AG08395 (cell line): ENCODE measurements around the gene APOL4.
"Not testable (repeated sequence)": the region's sequence is repeated elsewhere in the genome, so short reads cannot be mapped to it uniquely, and the experiment has no call there.

Experiments
- DNase-seq: peaks from one replicate; pipeline ENCODE4 v3.0.0; 2012; ENCODE audit warnings: mixed read lengths, low spot score

Gene APOL4

DNA sequence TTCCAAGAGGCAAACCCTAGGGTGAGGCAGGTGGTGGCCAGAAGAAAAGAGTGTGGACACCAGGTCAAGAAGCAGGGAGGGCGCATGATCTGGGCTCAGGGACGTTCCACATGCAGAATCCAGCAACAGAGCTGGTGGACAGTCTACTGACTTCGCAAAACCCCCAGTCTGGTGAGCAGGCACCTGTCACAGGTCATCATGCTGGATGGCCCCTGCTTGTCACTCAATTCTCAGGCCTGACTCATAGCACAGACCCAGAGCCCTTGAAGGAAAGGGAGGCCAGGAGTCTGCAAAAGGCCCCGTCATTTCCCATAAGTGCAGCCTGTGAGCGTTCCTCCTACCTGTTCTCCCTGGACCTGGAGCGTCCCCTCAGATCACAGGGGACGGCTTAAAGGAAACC lies 18.2 kb downstream of the APOL4 start:
- no peak for DNase-seq

DNA sequence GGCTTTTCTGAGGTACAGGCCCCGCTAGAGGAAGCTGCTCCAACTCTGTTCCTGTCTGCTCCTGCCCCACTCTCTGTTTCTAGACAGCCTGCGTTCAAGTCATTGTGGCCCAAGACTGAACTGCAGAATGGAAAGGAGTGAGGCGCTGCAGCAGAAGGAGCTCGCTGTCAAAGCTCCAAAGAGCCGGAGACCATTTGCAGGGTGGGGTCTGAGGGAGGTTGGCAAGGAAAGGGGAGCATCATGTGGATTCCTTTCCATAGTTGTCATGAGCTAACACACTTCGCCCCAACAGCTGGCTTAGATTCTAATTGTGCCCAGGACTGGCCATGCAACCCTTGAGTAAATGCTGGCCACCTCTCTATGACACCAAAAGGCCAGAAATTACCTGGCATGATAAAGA lies 18.8 kb downstream of the APOL4 start:
- peak; percentile 18 for DNase-seq

DNA sequence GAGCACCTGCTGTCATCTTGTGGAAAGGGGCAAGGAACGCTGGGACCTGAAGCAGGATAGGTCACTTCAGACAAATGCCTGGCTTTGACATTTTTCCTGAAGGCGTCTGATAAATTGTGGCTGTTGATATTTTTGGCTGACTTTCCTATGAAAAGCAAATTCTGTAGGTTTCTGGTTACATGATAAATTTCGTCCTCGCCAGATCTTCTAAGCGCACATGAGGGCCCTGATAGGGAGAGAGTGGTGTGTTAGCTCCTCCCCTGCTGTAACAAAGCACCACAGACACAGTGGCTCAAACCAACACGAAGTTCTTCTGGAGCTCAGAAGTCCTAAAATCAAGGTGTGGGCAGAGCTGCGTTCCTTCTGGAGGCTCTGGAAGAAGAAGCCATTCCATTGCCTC lies 19.6 kb downstream of the APOL4 start:
- DNase-seq: no peak

DNA sequence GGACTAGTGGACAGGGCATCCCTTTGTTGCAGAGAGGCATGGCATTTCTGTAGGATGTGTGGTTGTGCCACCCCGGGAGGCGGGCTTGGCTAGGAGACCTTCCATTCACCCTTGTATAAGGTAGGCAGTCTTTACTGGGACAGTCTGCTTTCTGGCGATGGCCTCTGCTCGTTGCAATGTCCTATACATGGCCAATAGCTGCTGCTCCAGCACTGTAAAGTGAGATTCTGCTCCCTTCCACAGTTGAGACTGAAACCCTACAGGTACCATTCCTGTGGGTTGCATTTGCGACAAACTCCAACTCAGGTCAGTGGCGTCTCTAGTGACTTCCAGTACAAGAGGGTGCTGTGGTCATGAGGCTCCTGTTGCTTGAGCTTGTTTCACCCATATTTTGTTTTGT lies 20.7 kb downstream of the APOL4 start:
- no peak for DNase-seq

DNA sequence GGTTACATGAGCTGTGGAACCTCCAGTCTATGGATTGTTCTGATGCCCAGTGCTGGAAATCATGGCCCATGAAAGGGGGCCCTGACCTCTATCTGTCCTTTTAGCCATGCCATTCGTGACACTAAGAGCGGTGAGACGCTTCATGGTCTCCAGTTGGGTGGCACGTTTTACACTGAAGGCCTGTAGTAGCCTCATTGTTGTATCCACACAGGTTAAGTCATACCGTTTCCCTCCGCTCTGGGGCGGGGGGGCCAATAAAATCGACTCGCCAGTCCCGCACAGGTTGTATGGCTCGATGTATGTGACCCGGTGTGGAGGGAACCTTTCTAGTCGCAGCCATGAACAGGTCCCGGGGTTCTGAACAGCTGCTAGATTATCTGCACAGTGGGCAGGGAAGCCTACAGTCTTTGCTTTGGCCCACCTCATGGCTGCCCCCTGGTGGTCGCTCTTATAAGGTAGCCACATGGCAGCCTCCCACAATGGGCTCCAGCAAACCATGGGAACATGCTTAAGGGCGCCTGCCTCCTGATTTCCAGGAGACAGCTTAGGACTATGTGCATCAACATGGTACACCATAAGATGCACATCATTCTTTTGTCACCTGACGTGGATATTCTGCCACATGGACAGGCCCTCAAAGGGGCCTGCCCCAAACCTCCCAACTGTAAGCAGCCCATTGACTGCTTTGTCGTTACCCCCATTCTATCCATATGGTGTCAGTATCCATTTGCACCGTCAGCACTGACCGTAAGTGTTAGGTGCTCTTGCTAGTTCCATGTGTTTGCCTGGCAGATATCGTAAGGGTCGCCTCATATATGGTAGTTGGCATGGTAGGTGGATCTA lies 21.4 kb downstream of the APOL4 start:
- peak; percentile 87 for DNase-seq

DNA sequence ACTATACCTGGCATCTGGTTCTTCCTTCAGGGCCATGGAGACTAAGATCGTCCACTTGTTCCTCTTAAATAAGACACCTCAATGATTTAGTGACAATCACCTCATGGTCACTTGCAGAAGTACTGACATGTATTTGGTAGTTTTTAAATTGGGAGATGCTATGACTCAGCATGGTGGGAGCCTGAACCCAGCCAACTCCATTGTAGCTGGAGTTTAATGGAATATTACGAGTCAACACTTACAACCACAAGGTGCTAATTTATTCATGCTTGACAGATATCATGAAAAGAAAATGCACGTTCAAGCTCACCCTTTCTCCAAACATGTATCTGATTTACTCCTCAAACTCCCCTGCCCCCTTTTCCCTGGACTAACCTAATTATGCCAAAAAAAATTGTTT lies 24.4 kb downstream of the APOL4 start:
- no peak for DNase-seq

DNA sequence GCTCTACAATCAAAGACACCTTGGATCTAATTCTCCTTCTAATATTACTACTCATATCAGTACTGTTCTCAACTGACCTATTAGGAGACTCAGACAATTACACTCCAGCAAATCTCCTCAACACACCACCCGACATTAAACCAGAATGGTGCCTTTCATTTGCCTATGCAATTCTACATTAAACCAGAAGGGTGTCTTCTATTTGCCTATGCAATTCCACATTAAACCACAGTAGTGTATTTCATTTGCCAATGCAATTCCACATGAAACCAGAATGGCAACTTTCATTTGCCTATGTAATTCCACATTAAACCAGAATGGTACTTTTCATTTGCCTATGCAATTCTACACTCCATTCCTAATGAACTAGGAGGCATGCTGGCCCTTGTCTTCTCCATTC lies 25.7 kb downstream of the APOL4 start:
- no peak for DNase-seq

DNA sequence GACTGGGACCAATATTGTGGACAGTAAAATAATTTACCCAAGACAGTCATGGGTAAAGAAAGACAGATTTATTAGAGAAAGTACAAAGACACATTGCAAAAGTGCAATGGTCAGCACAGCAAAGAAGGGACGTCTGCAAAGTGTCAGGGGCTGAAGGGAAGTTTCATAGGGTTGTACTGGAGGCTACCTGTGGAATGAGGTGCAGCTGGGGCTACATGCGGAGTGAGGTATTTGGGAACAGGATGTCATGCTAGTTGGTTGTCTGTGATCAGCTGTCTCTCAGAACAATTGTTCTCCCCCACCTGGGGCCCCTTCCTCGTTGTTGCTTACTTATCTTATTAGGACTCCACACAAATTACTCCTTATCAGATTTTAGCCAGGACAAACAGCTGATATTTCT lies 29.7 kb downstream of the APOL4 start:
- no peak for DNase-seq

DNA sequence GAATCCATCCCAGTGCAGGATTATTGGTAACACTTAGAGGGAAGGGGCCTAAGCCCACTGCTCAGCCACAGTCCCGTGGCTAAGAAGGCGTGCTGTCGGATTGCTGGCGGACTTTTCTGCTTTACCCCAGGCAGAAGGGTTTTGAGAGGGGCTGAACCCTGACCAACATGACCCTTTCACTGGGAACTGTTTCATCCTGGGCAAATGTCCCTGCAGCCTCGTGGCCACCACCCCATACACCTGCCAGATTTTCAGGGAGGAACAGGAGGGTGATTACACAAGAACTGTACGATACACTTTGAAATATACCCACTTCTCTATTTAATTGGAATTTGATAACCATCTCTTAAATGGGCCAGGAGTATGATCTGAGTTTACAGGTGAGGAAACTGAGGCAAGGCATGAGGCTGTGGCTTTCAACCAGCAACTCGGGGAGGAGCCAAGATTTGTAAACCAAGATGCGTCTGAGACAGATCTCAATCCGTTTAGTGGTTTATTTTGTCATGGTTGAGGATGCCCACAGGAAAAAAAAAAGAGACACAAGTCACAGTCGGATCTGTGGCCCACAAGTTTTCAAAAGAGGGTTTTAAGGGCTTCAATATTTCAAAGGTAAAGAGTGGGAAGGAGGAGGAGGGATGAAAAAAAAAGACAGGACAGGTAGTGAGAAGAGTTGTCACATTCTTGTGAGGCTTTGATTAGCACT lies 34.9 kb downstream of the APOL4 start:
- no peak for DNase-seq

DNA sequence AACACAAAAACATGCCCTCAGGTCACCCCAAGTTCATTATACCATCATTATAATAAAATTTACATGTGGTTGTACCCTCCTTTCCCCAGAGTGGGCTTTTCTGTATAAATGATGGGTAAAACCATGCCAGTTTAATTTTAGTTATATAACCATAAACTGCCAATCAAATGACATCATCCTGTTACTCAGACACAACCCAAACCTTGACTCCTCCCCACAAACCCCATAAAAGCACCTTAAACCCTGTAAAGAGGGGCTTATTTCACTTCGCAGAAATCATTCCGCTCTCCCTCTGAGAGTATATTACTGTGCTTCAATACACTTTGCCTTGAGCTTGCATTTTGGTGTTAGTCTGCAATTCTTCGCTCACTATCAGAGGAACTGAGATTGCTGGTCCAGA lies 35.5 kb downstream of the APOL4 start:
- DNase-seq: no peak

DNA sequence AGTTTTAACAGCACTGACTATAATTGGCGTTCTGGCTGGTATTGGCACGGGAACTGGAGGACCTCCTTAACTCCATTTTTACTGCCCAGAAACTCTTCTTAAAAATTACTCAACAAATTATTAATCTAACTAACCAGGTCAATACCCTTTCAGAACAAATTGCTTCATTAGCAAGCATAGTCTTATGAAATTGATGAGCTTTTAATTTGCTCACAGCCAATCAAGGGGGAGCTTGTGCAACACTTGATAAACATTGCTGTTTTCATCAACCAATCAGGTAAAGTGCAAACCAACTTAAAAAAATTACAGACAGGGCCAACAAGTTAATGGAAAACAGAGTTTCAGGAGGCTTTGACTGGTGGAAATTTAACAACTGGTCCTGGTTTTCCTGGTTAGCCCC lies 36.5 kb downstream of the APOL4 start:
- DNase-seq: no peak

DNA sequence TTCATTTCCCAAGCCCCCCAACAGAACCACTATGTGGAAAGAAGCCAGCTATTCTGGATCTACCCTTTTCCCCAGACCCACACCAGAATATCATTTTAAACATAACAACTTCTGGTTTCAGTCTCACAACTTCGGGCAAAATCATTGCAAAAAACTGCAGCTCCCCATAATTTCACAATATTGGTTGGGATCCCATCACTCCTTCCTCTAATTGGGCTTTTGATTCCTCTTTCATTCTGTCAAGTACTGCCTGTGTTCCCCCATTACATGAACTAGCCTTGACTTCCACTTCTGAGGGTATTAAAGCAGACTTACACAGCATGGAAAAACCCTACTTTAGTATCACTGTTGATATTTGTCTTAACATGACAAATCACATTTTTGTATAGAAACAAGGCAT lies 37.0 kb downstream of the APOL4 start:
- DNase-seq: no peak

DNA sequence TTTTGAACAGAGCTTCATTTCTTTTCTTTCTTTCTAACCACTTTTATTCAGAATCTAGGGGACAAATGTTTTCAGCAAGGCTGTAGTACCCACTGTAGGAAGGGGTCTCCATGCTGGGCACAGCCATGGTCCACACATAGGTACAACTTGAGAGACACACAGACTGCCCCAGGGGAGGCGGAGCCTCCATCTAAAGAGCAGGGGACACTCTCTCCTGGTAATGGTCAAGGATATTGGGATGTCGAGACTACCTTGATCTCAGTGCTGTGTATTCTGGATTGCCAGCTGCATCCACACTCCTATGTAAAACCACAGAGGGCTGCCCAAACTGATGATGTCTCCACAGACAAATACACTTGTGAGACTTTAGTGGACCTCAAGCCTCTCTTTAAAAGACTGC lies 38.1 kb downstream of the APOL4 start:
- no peak for DNase-seq

DNA sequence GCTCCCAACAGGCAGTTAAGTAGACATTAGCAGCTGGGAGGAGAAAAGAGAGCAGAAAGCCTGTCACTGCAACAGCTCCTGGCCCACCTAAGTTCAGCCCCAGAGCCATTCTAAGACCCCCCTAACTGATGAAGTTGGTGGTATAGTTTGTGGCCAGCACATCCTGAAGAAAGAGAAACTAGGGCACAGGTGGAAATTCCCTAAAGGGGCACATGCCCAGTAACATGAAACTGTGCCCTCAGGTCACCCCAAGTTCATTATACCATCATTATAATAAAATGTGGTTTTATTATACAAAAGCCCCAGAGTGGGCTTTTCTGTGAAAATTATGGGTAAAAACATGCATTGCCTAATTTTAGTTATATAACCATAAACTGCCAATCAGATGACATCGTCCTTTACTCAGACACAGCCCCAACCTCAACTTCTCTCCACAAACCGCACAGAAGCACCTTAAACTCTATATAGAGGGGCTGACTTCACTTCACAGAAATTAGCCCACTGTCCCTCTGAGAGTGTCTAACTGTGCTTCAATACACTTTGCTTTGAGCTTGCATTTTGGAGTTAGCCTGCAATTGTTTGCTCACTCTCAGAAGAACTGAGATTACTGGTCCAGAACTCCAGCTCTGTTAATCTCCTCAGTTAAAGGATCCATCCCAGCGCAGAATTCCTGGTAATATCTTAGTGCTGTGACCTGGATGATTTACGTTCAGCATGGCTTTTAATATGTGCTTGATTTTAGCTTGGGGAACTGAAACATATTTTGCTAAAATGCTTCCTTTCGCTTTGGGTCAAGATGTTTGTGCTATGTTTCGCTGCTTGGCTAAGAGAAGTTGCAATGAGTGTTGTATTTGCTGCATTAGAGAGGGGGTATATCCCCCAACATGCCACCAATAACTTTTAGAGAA lies 39.2 kb downstream of the APOL4 start:
- no peak for DNase-seq

DNA sequence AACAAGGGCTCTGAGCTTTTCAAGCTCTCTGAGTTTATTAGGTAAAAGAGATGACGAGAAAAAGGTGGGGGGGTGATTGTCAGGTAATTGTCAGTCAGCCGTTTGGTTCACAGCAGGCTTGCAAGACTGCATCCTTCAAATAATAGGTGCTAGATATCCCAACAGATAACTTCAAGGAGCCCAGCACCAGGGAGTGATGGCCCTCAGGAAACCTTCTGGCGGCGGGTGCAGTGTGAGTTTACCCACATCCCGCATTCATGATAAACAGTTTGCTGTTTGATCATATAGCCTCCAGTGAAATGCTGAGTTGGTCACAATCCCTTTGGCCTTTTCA lies 39.8 kb downstream of the APOL4 start:
- DNase-seq: not testable (repeated sequence)

DNA sequence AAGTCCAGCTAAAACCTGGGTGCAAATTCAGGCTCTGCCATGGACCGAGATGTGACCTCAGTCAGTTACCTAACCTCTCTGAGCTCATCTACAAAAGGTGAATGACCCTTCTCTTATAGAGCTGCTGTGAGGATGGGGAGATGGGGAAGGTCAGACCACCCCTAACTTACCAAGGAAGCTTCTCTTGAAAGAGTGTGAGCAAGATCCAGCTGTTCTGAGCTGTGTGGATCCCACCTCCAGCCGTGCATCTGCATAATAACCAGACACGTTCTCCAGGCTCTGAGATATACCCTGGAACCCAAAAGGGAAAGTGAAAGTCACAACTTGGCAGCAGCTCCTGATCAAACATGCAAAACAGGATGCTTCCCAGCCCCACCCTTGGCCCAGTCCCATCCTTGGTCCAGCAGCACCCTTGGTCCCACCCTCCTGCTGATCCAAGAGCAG lies 41.1 kb downstream of the APOL4 start, which contains the start of gene APOL3:
Gene APOL3 (minus strand): TSS at position 257 of the 444 bp plus-strand sequence. CDS start 11,700 bp downstream, outside the sequence.
- DNase-seq: peak; percentile 50

DNA sequence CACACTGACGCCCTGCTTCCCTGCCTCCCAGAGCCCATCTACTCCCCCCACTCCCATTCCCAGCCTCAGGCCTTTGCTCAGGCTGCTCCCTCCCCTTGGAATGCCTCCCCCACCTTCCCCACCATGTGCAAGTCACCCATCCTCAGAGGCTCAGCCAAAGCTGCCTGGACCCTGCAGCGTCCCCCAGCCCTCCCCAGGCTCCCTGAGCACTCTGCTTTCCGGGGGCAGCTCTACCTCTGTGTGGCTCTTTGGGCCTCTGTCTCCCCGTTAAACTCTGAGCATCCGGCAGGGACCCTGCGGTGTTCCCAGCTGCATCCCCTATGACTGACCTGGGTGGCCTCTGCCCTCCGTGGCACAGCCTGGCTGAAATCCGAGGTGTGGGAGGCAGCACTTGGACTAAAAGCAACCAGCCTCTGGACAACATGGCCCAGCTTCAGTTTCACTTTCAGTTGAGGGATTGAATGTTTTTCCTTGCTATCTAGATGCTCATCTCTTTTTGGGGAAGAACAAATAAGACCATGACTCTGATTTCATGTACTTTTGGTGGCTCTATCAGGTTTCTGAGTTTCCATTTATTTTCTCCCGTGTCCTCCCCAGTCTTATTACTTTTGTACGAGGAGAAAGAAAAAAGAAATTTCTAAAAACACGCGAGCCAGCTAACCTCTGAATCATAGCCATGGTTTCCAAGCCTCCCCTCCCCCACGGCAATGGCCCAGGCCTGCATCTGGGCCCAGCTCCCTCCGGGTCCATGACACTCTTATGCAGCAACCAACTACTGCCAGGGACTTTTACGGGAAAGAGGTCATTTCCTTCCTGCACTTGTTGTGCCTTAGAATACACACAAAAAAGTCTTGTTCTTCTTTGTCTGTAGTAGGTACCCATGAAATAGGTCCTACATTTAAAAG lies 44.8 kb downstream of the APOL4 start:
- peak; percentile 79 for DNase-seq

DNA sequence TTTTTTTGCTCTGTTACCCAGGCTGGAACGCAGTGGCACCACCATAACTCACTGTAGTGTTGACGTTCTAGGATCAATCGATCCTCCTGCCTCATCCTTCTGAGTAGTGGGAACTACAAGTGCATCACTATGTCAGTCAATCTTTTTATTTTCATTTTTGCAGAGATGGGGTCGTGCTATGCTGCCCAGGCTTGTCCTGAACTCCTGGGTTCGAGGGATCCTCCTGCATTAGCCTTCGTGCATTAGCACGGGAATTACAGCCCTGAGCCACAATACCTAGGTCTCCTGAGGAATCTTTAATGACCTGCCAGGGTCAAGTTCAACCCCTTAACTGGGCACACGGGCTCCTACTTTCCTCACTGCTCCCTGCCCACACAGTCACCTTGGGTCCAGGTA lies 45.5 kb downstream of the APOL4 start:
- no peak for DNase-seq

DNA sequence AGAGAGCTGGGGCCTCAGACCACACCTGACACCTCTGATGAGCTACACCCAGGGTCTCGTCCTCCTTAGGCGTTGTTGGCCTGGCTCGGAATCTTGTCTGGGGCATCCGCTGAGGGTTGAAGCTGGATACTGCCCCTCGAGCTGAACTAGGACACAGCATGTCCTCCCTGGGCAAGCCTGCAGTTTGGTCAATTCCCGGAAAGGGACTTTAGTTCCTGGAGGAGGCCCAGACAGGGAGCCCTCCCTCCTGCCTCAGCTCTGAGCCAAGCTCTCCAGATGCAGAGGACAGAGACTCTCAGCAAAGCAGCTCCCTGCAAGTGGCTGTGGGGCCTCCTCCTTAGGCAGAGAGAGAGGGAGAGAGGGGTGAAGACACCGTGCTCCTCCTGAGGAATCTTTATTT lies 45.9 kb downstream of the APOL4 start:
- peak; percentile 36 for DNase-seq

DNA sequence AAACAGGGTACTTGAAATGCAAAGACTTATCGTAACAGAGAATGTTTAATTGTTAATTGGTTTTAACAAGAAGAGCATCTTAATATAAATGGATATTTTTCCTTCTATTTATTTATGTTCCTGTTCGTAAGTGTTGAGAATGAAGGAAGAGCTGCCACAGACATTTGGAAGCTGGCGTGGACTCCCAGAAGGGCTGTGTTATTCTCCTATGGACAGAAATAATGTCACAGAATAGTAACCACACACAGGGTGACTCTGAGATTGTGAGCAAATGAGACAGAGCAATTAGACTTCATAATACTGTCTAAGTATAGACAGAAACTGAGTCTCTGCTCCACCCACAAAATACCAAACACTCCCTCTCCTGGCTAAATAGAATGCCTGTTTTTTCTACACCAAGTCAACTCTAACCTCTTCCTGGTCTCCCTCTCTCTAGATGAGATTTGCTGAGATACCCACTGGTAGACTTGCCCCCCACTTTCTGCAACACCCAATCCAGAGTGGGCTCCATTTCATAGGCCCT lies 47.1 kb downstream of the APOL4 start:
- no peak for DNase-seq
